ENCODE results near the gene RAB17.

The RAB17 gene

GRCh38 chr2:237604960-237605359 is 14.4 kb upstream of the RAB17 start:
- peak; percentile 46 for TF ChIP-seq CTCF (conservative IDR thresholded peaks at IDR 0.05; ENCODE audit: low read length)
- no peak for TF ChIP-seq EZH2phosphoT487 (IDR thresholded peaks at IDR 0.05; ENCODE audit: borderline replicate concordance)
- peaks cover 45% of the 10 kb centered on the region for H3K4me1 ChIP-seq (ENCODE audit: insufficient read depth, low read length, poor library complexity, severe bottlenecking)

GRCh38 chr2:237604391-237604790 is 13.9 kb upstream of the RAB17 start:
- H4K20me1 ChIP-seq (ENCODE audit: insufficient read depth, low read length, poor library complexity, severe bottlenecking), result no peaks in the 10 kb centered on the region
- H3K4me2 ChIP-seq (ENCODE audit: low read depth, low read length, poor library complexity, severe bottlenecking), result no peak overlapping the region
- H3F3A ChIP-seq (ENCODE audit: low read depth), result no peaks in the 10 kb centered on the region
- peak overlapping the region; percentile 57 for H3K9ac ChIP-seq (ENCODE audit: low read depth, low read length, poor library complexity, severe bottlenecking)
- H3K79me2 ChIP-seq (ENCODE audit: insufficient read depth, low read length), result no peaks in the 10 kb centered on the region
- no peak for TF ChIP-seq EZH2phosphoT487 (IDR thresholded peaks at IDR 0.05; ENCODE audit: borderline replicate concordance)
- no peak for TF ChIP-seq CTCF (conservative IDR thresholded peaks at IDR 0.05; ENCODE audit: low read length)
- peaks cover 45% of the 10 kb centered on the region for H3K4me1 ChIP-seq (ENCODE audit: insufficient read depth, low read length, poor library complexity, severe bottlenecking)
- no peaks in the 10 kb centered on the region for H3K36me3 ChIP-seq (ENCODE audit: insufficient read depth, low read length)
- H3K27me3 ChIP-seq (ENCODE audit: insufficient read depth, low read length, poor library complexity, severe bottlenecking), result no peaks in the 10 kb centered on the region
- H3K9me3 ChIP-seq (ENCODE audit: insufficient read depth, low read depth, low read length), result no peaks in the 10 kb centered on the region
- H3K9me2 ChIP-seq (replicated peaks; ENCODE audit: low read depth, low read length), result no peaks in the 10 kb centered on the region
- no peak overlapping the region for H3K4me3 ChIP-seq (ENCODE audit: low read length, poor library complexity, severe bottlenecking)
- H2AFZ ChIP-seq (ENCODE audit: low read length), result no peak overlapping the region

More at GRCh38 chr2:237604960-237605359, 14.4 kb upstream of the RAB17 start:
- Histone ChIP-seq H3K4me3 (ENCODE audit: low read length, poor library complexity, severe bottlenecking) (no peak overlapping the region), H3K9me3 (ENCODE audit: insufficient read depth, low read depth, low read length) (no peaks in the 10 kb centered on the region), H3K9me2 (replicated peaks; ENCODE audit: low read depth, low read length) (no peaks in the 10 kb centered on the region), H3K4me2 (ENCODE audit: low read depth, low read length, poor library complexity, severe bottlenecking) (no peak overlapping the region), H2AFZ (ENCODE audit: low read length) (no peak overlapping the region), H3K79me2 (ENCODE audit: insufficient read depth, low read length) (no peaks in the 10 kb centered on the region), H3F3A (ENCODE audit: low read depth) (no peaks in the 10 kb centered on the region), H3K36me3 (ENCODE audit: insufficient read depth, low read length) (no peaks in the 10 kb centered on the region), H3K9ac (ENCODE audit: low read depth, low read length, poor library complexity, severe bottlenecking) (no peak overlapping the region), H4K20me1 (ENCODE audit: insufficient read depth, low read length, poor library complexity, severe bottlenecking) (no peaks in the 10 kb centered on the region), H3K27me3 (ENCODE audit: insufficient read depth, low read length, poor library complexity, severe bottlenecking) (no peaks in the 10 kb centered on the region)

- H3K4me2 ChIP-seq (ENCODE audit: low read depth, low read length, poor library complexity, severe bottlenecking), result peak overlapping the region; percentile 68
Measured at GRCh38 chr2:237603718-237604362, 13.3 kb upstream of the RAB17 start.

More at GRCh38 chr2:237603718-237604362, 13.3 kb upstream of the RAB17 start:
- H3K36me3 ChIP-seq (ENCODE audit: insufficient read depth, low read length), result no peaks in the 10 kb centered on the region
- H3K4me1 ChIP-seq (ENCODE audit: insufficient read depth, low read length, poor library complexity, severe bottlenecking), result peaks cover 45% of the 10 kb centered on the region
- 0 out of 2 replicates have a peak overlapping the region, but pooled peaks have one; percentile 9 for H2AFZ ChIP-seq (ENCODE audit: low read length)
- H3K27me3 ChIP-seq (ENCODE audit: insufficient read depth, low read length, poor library complexity, severe bottlenecking), result no peaks in the 10 kb centered on the region
- H3K4me3 ChIP-seq (ENCODE audit: low read length, poor library complexity, severe bottlenecking), result peak overlapping the region; percentile 62
- no peaks in the 10 kb centered on the region for H3K9me3 ChIP-seq (ENCODE audit: insufficient read depth, low read depth, low read length)
- no peaks in the 10 kb centered on the region for H3F3A ChIP-seq (ENCODE audit: low read depth)
- H3K79me2 ChIP-seq (ENCODE audit: insufficient read depth, low read length), result no peaks in the 10 kb centered on the region
- TF ChIP-seq CTCF (conservative IDR thresholded peaks at IDR 0.05; ENCODE audit: low read length), result no peak
- TF ChIP-seq EZH2phosphoT487 (IDR thresholded peaks at IDR 0.05; ENCODE audit: borderline replicate concordance), result no peak
- H3K9ac ChIP-seq (ENCODE audit: low read depth, low read length, poor library complexity, severe bottlenecking), result peak overlapping the region; percentile 61
- no peaks in the 10 kb centered on the region for H4K20me1 ChIP-seq (ENCODE audit: insufficient read depth, low read length, poor library complexity, severe bottlenecking)
- H3K9me2 ChIP-seq (replicated peaks; ENCODE audit: low read depth, low read length), result no peaks in the 10 kb centered on the region
